Progenitor cell of endocrine pancreas (in vitro differentiated cells): ENCODE measurements around the gene CATSPERD. TPM values are rescaled to one million over a fixed set of nuclear protein-coding genes. Genes with fewer than 3 reads are reported as not detected.

Source experiments
- DNase-seq: peaks from one replicate; pipeline ENCODE4 v3.0.0; 2021; ENCODE audit warnings: low spot score; ENCODE audit not compliant: unreplicated experiment
- H3K27ac Mint-ChIP-seq: 2 replicates; pipeline ENCODE4 v1.8.0; 2021; ENCODE audit warnings: mild to moderate bottlenecking, moderate library complexity, mixed read lengths
- H3K27me3 Mint-ChIP-seq: 2 replicates; pipeline ENCODE4 v1.8.0; 2021; ENCODE audit warnings: mixed read lengths
- H3K36me3 Mint-ChIP-seq: 2 replicates; pipeline ENCODE4 v1.8.0; 2022; ENCODE audit warnings: mixed read lengths; ENCODE audit not compliant: insufficient read depth
- H3K4me1 Mint-ChIP-seq: 2 replicates; pipeline ENCODE4 v1.8.0; 2021; ENCODE audit warnings: low read depth, mixed read lengths
- H3K4me3 Mint-ChIP-seq: 2 replicates; pipeline ENCODE4 v1.8.0; 2021; ENCODE audit warnings: low read depth, mild to moderate bottlenecking, moderate library complexity, mixed read lengths
- H3K9me3 Mint-ChIP-seq: 2 replicates; pipeline ENCODE4 v1.8.0; 2021; ENCODE audit warnings: low read depth, mixed read lengths
- CTCF ChIP-seq: fragments of 200-600 bp; sonication (generic); IDR thresholded peaks from one replicate; pipeline ENCODE4 v1.5.0; 2021; ENCODE audit warnings: antibody characterized with exemption, mild to moderate bottlenecking; ENCODE audit not compliant: unreplicated experiment
- total RNA-seq: library from RNA; stranded (reverse); gene quantifications from 2 replicates; pipeline ENCODE4 v1.2.1, GENCODE V29; 2021

The CATSPERD gene
- total RNA-seq, 1 donor from 2014 or later: not detected

- H3K9me3 Mint-ChIP-seq: no peaks in the 10 kb centered on the region
- no peak for DNase-seq
- peaks cover 3% of the 10 kb centered on the region for H3K4me1 Mint-ChIP-seq
- H3K27me3 Mint-ChIP-seq: peaks cover 23% of the 10 kb centered on the region
- no peak for TF ChIP-seq CTCF
- H3K4me3 Mint-ChIP-seq: no peak overlapping the region
- H3K36me3 Mint-ChIP-seq: no peaks in the 10 kb centered on the region
- no peak overlapping the region for H3K27ac Mint-ChIP-seq
Measured at GRCh38 chr19:5808120-5808816, 87.8 kb downstream of the CATSPERD start.

- DNase-seq: no peak
- peaks cover 18% of the 10 kb centered on the region for H3K27me3 Mint-ChIP-seq
- no peaks in the 10 kb centered on the region for H3K36me3 Mint-ChIP-seq
- no peak overlapping the region for H3K4me3 Mint-ChIP-seq
- TF ChIP-seq CTCF: no peak
- no peaks in the 10 kb centered on the region for H3K9me3 Mint-ChIP-seq
- H3K27ac Mint-ChIP-seq: no peak overlapping the region
- peaks cover 3% of the 10 kb centered on the region for H3K4me1 Mint-ChIP-seq
Measured at GRCh38 chr19:5809053-5809452, 88.6 kb downstream of the CATSPERD start.

GRCh38 chr19:5809469-5809868, 89.0 kb downstream of the CATSPERD start:
- no peaks in the 10 kb centered on the region for H3K36me3 Mint-ChIP-seq
- no peak overlapping the region for H3K27ac Mint-ChIP-seq
- no peaks in the 10 kb centered on the region for H3K9me3 Mint-ChIP-seq
- no peak overlapping the region for H3K4me3 Mint-ChIP-seq
- no peaks in the 10 kb centered on the region for H3K4me1 Mint-ChIP-seq
- no peak for TF ChIP-seq CTCF
- no peak for DNase-seq
- peaks cover 13% of the 10 kb centered on the region for H3K27me3 Mint-ChIP-seq

GRCh38 chr19:5811117-5811516, 90.7 kb downstream of the CATSPERD start:
- no peak for TF ChIP-seq CTCF
- Mint-ChIP-seq H3K4me1 (no peaks in the 10 kb centered on the region), H3K36me3 (no peaks in the 10 kb centered on the region), H3K27me3 (peaks cover 16% of the 10 kb centered on the region), H3K9me3 (no peaks in the 10 kb centered on the region), H3K4me3 (no peak overlapping the region), H3K27ac (no peak overlapping the region)
- no peak for DNase-seq

GRCh38 chr19:5814123-5814851, 93.8 kb downstream of the CATSPERD start:
- no peak overlapping the region for H3K27ac Mint-ChIP-seq
- no peaks in the 10 kb centered on the region for H3K36me3 Mint-ChIP-seq
- no peak overlapping the region for H3K4me3 Mint-ChIP-seq
- DNase-seq: no peak
- H3K9me3 Mint-ChIP-seq: no peaks in the 10 kb centered on the region
- H3K4me1 Mint-ChIP-seq: no peaks in the 10 kb centered on the region
- TF ChIP-seq CTCF: no peak
- H3K27me3 Mint-ChIP-seq: peaks cover 23% of the 10 kb centered on the region
